ENCODE results near the gene TSPEAR. TPM values are rescaled to one million over a fixed set of nuclear protein-coding genes. Genes with fewer than 3 reads are reported as not detected.

Gene TSPEAR
- 0.26 and 0.54 TPM in 2 replicates for total RNA-seq

GRCh38 chr21:44711327-44712202, at the start of gene TSPEAR:
Gene TSPEAR (minus strand): TSS chr21:44711572. CDS start chr21:44711514, 58 bp downstream.

GRCh38 chr21:44697172-44697810, 14.1 kb downstream of the TSPEAR start, which contains the start of gene KRTAP10-12:
Gene KRTAP10-12 (plus strand): TSS chr21:44697172. CDS start chr21:44697202, 30 bp downstream.

GRCh38 chr21:44681861-44682579, 29.4 kb downstream of the TSPEAR start, which contains the start of gene KRTAP12-1:
Gene KRTAP12-1 (minus strand): TSS chr21:44682163. CDS start chr21:44682123, 40 bp downstream.

GRCh38 chr21:44666401-44667320, 44.7 kb downstream of the TSPEAR start, which contains the start of gene KRTAP12-2:
Gene KRTAP12-2 (minus strand): TSS chr21:44666927. CDS start chr21:44666886, 41 bp downstream.

DNA sequence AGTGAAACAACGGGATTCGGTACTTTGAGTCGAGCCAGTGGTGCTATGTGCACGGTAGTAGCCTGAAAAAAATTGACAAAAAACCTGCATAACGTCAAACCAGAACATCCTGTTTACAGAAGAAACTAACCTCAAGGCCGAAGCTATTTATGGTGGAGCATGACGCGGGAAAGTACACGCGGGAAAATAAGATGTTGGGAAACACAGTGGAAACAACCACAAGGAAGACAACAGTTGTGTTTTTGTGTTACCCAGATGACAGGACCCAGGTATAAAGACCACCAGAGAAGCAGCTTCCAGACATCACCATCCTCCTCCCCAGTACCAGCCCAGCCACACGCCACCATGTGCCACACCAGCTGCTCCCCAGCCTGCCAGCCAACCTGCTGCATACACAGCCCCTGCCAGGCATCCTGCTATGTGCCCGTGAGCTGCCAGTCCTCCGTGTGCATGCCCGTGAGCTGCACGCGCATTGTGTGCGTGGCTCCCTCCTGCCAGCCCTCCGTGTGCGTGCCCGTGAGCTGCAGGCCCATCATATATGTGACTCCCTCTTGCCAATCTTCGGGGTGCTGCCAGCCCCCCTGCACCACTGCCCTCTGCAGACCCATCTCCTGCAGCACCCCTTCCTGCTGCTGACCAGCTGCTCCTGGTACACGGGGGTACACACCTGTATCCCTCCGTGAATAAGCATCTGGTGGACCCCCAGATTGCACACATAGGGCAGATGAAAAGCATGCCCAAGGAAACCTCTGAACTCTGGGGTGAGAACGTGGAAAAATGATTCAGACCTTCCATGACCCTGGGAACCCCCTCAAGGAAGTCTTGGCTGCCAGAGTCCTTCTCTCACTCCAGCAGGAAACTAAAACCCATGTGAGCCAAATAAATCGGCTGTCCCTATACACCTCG, 53.5 kb downstream of the TSPEAR start, which contains the start of gene KRTAP12-3:
Gene KRTAP12-3, plus strand, starts transcription at position 298 of the 906 bp plus-strand sequence. Its CDS starts 48 bp downstream, at position 346.

GRCh38 chr21:44654576-44655175, 56.7 kb downstream of the TSPEAR start, which contains the start of gene KRTAP12-4:
Gene KRTAP12-4 (minus strand): TSS chr21:44654659. CDS start chr21:44654614, 45 bp downstream.

DNA sequence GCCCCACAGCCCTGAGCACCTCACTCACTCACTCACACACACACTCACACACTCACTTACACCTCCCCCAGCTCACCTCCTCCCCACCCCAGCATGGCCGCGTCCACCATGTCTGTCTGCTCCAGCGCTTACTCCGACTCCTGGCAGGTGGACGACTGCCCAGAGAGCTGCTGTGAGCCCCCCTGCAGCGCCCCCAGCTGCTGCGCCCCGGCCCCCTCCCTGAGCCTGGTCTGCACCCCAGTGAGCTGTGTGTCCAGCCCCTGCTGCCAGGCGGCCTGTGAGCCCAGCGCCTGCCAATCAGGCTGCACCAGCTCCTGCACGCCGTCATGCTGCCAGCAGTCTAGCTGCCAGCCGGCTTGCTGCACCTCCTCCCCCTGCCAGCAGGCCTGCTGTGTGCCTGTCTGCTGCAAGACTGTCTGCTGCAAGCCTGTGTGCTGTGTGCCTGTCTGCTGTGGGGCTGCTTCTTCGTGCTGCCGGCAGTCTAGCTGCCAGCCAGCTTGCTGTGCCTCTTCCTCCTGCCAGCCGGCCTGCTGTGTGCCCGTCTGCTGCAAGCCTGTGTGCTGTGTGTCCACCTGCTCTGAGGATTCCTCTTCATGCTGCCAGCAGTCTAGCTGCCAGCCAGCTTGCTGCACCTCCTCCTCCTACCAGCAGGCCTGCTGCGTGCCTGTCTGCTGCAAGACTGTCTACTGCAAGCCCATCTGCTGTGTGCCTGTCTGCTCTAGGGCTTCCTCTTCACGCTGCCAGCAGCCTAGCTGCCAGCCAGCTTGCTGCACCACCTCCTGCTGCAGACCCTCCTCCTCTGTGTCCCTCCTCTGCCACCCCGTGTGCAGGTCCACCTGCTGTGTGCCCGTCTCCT, 64.8 kb downstream of the TSPEAR start, which contains the start of gene KRTAP10-11:
Gene KRTAP10-11, plus strand, starts transcription at position 49 of the 856 bp plus-strand sequence. Its CDS starts 45 bp downstream, at position 94.

DNA sequence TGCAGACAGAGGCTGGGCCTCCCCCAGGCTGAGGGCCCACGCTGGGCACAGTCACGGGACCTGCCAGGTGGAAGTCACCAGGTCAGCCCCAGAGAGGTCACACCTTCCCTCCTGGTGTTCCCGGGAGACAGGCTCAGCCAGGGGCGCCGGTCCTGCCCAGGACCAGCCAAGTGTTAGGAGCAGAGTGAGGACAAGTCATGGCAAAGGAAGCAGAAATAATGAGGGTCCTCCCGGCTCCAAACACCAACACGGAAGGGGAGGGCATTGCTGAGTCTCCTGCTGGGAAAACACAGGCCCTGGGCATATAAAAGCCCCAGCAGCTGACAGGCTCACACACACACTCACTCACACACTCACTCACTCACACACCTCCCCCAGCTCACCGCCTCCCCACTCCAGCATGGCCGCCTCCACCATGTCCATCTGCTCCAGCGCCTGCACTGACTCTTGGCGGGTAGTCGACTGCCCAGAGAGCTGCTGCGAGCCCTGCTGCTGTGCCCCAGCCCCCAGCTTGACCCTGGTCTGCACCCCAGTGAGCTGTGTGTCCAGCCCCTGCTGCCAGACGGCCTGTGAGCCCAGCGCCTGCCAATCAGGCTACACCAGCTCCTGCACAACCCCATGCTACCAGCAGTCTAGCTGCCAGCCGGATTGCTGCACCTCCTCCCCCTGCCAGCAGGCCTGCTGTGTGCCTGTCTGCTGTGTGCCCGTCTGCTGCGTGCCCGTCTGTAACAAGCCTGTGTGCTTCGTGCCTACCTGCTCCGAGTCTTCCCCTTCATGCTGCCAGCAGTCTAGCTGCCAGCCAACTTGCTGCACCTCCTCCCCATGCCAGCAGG, 74.1 kb downstream of the TSPEAR start, which contains the start of gene KRTAP10-10:
Gene KRTAP10-10, plus strand, starts transcription at position 339 of the 833 bp plus-strand sequence. Its CDS starts 62 bp downstream, at position 401.

DNA sequence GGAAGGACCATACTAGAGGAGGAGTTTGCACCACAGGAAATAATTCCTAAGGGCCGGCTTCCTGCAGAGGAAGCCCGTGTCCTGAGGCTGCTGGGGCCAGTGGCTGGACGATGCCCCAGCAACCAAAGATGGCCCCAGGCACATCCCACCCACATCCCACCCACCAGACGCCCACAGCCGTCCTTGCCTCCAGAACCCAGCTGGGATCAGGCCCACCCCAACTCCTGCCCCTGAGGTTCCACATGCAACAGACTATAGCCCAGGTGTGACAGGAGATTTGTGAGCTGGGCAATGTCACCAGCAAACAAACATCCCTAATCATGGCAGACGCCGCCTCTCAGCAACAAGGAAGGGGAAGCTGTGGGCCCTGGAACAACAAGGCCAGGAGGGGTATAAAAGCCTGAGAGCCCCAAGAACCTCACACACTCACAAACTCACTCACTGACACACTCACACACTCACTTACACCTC, 84.7 kb downstream of the TSPEAR start, which contains the start of gene KRTAP10-9:
Gene KRTAP10-9, plus strand, starts transcription at position 421 of the 471 bp plus-strand sequence. CDS start 79 bp downstream, outside the sequence.

DNA sequence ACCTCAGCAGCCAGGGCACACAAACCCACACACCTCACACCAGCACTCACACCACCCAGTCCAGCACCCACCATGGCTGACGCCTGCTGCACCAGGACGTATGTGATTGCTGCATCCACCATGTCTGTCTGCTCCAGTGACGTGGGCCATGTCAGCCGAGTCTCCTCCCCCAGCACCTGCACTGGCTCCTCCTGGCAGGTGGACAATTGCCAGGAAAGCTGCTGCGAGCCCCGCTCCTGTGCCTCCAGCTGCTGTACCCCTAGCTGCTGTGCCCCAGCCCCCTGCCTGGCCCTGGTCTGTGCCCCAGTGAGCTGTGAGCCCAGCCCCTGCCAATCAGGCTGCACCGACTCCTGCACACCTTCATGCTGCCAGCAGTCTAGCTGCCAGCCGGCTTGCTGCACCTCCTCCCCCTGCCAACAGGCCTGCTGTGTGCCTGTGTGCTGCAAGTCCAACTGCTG, 99.3 kb downstream of the TSPEAR start, which contains the start of gene KRTAP10-8:
Gene KRTAP10-8, plus strand, starts transcription at position 51 of the 458 bp plus-strand sequence. Its CDS starts 22 bp downstream, at position 73.

GRCh38 chr21:44600118-44600978, 111.0 kb downstream of the TSPEAR start, which contains the start of gene KRTAP10-7:
Gene KRTAP10-7 (plus strand): TSS chr21:44600597. CDS start chr21:44600622, 25 bp downstream.

GRCh38 chr21:44592446-44593311, 118.7 kb downstream of the TSPEAR start, which contains the start of gene KRTAP10-6:
Gene KRTAP10-6 (minus strand): TSS chr21:44592505. CDS start chr21:44592484, 21 bp downstream.

DNA sequence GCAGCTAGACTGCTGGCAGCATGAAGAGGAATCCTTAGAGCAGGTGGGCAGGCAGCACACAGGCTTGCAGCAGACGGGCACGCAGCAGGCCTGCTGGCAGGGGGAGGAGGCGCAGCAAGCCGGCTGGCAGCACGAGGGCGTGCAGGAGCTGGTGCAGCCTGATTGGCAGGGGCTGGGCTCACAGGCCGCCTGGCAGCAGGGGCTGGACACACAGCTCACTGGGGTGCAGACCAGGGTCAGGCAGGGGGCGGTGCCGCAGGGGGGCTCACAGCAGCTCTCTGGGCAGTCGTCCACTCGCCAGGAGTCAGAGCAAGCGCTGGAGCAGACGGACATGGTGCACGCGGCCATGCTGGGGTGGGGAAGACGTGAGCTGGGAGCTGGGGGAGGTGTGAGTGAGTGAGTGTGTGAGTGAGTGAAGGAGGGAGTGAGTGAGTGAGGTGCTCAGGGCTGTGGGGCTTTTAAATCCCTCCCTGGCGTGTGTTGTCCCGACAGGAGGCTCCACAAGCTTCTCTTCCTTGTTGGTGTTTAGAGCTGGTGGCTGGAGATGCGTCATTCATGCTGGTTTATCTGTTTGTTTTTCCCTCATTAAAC, 131.0 kb downstream of the TSPEAR start, which contains the start of gene KRTAP10-5:
Gene KRTAP10-5, minus strand, starts transcription at position 374 of the 591 bp plus-strand sequence. Its CDS starts 26 bp downstream, at position 348.

All from dermis lymphatic vessel endothelial cell (primary cell).